ENCODE measurements around the gene KRTAP22-2. TPM values are rescaled to one million over a fixed set of nuclear protein-coding genes. Genes with fewer than 3 reads are reported as not detected.

Gene KRTAP22-2
- total RNA-seq, 3 donors from 2014 or later: not detected

DNA sequence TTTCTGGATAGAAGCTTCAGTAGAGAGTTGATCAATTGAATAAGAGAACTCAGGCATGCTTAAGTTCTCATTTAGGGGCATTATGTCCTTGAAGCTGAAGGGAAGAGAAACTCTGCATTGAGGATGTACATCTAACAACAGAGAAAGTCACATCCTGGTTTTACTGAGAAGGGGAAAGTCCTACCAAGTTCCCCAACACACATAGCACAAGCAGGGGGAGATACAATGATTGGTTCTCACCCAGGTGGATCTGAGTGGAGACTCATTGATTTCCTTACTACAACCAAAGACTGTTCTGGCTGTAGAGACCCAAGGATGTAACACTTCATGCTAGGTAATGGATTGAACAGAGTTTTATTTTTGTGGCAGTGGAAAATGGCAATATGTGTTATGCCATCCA, 25.0 kb upstream of the KRTAP22-2 start:
- Histone ChIP-seq H3K27ac (no peak overlapping the region), H3K9me3 (no peaks in the 10 kb centered on the region), H3K4me1 (no peaks in the 10 kb centered on the region), H3K36me3 (no peaks in the 10 kb centered on the region), H3K4me3 (no peak overlapping the region), H3K27me3 (no peaks in the 10 kb centered on the region)
- intact Hi-C loops (cut with DNase I; ENCODE audit: low total_unique reads): no loop called here
- TF ChIP-seq, protein P1, sequence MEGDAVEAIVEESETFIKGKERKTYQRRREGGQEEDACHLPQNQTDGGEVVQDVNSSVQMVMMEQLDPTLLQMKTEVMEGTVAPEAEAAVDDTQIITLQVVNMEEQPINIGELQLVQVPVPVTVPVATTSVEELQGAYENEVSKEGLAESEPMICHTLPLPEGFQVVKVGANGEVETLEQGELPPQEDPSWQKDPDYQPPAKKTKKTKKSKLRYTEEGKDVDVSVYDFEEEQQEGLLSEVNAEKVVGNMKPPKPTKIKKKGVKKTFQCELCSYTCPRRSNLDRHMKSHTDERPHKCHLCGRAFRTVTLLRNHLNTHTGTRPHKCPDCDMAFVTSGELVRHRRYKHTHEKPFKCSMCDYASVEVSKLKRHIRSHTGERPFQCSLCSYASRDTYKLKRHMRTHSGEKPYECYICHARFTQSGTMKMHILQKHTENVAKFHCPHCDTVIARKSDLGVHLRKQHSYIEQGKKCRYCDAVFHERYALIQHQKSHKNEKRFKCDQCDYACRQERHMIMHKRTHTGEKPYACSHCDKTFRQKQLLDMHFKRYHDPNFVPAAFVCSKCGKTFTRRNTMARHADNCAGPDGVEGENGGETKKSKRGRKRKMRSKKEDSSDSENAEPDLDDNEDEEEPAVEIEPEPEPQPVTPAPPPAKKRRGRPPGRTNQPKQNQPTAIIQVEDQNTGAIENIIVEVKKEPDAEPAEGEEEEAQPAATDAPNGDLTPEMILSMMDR (IDR thresholded peaks at IDR 0.05): no peak
- TF ChIP-seq POLR2A (IDR thresholded peaks at IDR 0.05): no peak
- no peak for TF ChIP-seq POLR2AphosphoS5 (IDR thresholded peaks at IDR 0.05)
- DNase-seq (ENCODE audit: low spot score in 2 of 2): no peak

DNA sequence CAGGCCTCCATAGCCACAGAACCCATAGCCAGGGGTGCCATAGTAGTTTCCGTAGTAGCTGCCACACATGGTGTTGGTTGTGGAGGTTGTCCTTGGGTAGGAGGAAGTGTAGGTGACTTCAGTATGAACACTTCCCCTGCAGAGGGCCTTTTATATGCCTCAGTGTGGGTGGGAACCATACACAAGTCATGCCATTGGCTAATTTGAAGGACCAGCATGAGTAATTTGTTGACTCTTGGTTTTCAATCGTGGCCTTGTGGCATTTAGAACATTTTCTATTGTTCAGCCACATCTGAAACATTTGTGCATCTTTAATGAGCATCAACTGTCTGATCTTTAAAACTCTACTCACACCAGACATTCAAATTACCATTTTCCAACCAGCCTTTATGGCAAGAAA, 23.6 kb upstream of the KRTAP22-2 start, which contains the start of gene KRTAP6-1:
KRTAP6-1 (minus strand) TSS at position 95 of the 400 bp plus-strand sequence; CDS start at position 69, 26 bp downstream.
- TF ChIP-seq POLR2AphosphoS5 (IDR thresholded peaks at IDR 0.05) (no peak), POLR2A (IDR thresholded peaks at IDR 0.05) (no peak)
- TF ChIP-seq, protein P1 (IDR thresholded peaks at IDR 0.05): no peak
- no peak for DNase-seq (ENCODE audit: low spot score in 2 of 2)
- Histone ChIP-seq H3K36me3 (no peaks in the 10 kb centered on the region), H3K9me3 (no peaks in the 10 kb centered on the region), H3K27me3 (no peaks in the 10 kb centered on the region), H3K4me1 (no peaks in the 10 kb centered on the region), H3K4me3 (no peak within 1 kb of the TSS), H3K27ac (no peak within 1 kb of the TSS)
- intact Hi-C loops (cut with DNase I; ENCODE audit: low total_unique reads): loop anchor here (5.0 kb wide), 1 partner anchor 682 kb away; no protein-coding TSS in a partner anchor

DNA sequence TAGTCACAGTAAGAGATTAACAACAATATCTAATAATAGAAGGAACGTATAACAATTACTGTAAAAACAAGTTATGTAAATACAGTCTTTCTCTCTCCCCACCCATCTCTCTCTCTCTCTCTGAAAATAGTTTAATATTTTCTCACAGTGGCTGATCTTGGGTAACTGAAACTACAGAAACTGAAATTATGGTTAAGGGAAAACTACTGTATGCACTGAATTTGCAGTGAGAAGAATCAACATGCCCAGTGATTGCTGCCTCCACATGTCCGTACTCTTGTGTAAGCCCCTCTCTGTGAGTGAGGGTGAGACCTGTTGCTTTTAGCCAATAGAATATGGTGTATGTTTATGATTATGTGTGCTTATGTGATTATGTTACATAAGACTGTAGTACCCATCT, 21.9 kb upstream of the KRTAP22-2 start:
- no peaks in the 10 kb centered on the region for H3K36me3 ChIP-seq
- DNase-seq (ENCODE audit: low spot score in 2 of 2): no peak
- H3K27me3 ChIP-seq: no peaks in the 10 kb centered on the region
- TF ChIP-seq, protein P1 (IDR thresholded peaks at IDR 0.05): no peak
- TF ChIP-seq POLR2AphosphoS5 (IDR thresholded peaks at IDR 0.05) (no peak), POLR2A (IDR thresholded peaks at IDR 0.05) (no peak)
- no peaks in the 10 kb centered on the region for H3K9me3 ChIP-seq
- H3K4me1 ChIP-seq: no peaks in the 10 kb centered on the region
- H3K27ac ChIP-seq: no peak overlapping the region
- no peak overlapping the region for H3K4me3 ChIP-seq
- intact Hi-C loops (cut with DNase I; ENCODE audit: low total_unique reads): loop anchor here (5.0 kb wide), 1 partner anchor 680 kb away; no protein-coding TSS in a partner anchor

DNA sequence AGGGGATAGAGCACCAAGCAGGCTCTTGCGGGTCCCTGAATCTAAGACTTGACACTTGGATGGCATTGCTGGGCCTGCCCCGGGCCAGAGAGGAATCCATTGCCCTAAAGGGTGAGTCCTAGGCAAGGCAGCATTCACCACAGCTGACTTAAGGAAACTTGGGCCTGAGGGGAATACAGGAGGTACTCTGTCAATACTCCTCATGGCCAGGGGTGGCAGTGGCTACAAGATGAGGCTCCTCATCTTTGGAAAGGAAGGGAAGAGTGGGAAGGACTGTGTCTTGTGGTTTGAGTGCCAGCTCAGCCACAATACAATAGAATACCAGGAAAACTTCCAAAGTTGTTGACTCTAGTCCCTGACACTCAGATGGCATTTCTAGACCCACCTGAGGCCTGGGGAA, 15.8 kb upstream of the KRTAP22-2 start:
- no peak for DNase-seq (ENCODE audit: low spot score in 2 of 2)
- H3K27me3 ChIP-seq: no peaks in the 10 kb centered on the region
- H3K9me3 ChIP-seq: no peaks in the 10 kb centered on the region
- intact Hi-C loops (cut with DNase I; ENCODE audit: low total_unique reads): no loop called here
- no peaks in the 10 kb centered on the region for H3K4me1 ChIP-seq
- H3K4me3 ChIP-seq: no peak overlapping the region
- TF ChIP-seq, protein P1 (IDR thresholded peaks at IDR 0.05): no peak
- TF ChIP-seq POLR2AphosphoS5 (IDR thresholded peaks at IDR 0.05) (no peak), POLR2A (IDR thresholded peaks at IDR 0.05) (no peak)
- no peaks in the 10 kb centered on the region for H3K36me3 ChIP-seq
- no peak overlapping the region for H3K27ac ChIP-seq

DNA sequence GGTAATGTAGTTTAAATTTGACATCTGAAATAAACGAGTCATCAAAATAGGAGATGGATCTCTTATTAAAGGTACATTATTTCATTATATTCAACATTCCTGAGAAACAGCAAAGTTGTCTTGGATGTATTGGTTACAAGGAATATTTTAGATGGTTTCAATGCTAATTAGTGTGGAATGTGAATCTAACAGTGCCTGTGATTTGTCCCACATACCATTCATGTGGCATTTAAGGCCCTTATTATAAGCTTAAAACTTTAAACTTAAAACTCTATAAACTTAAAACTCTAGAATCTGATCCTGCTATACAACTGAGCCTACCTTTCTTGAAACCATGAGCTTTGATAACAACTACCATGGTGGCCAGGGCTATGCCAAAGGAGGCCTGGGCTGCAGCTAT, 10.6 kb upstream of the KRTAP22-2 start, which contains the start of gene KRTAP22-1:
KRTAP22-1 (plus strand) TSS at position 301 of the 400 bp plus-strand sequence.
- H3K4me1 ChIP-seq: no peaks in the 10 kb centered on the region
- H3K36me3 ChIP-seq: no peaks in the 10 kb centered on the region
- intact Hi-C loops (cut with DNase I; ENCODE audit: low total_unique reads): no loop called here
- no peaks in the 10 kb centered on the region for H3K9me3 ChIP-seq
- TF ChIP-seq POLR2A (IDR thresholded peaks at IDR 0.05) (no peak), POLR2AphosphoS5 (IDR thresholded peaks at IDR 0.05) (no peak)
- TF ChIP-seq, protein P1 (IDR thresholded peaks at IDR 0.05): no peak
- H3K27me3 ChIP-seq: no peaks in the 10 kb centered on the region
- no peak within 1 kb of the TSS for H3K4me3 ChIP-seq
- no peak within 1 kb of the TSS for H3K27ac ChIP-seq
- no peak for DNase-seq (ENCODE audit: low spot score in 2 of 2)

Data from breast epithelium (tissue), 4 donors.